Adrenal gland (tissue), 5 donors: ENCODE measurements around the gene ATM.

Source experiments
- POLR2A ChIP-seq, 2 donors: fragments of 450-650 bp; IDR thresholded peaks; one replicate each; pipeline ENCODE4 v1.6.1; 2017; ENCODE audit warnings: antibody characterized with exemption in 2 of 2, mild to moderate bottlenecking in 2 of 2, moderate library complexity in 1 of 2
- TF ChIP-seq, protein P1 (sequence below), 6 experiments: fragments of 450-650 bp in 4 of 6; fragments of 200-600 bp in 2 of 6; sonication (generic) in 1 of 6; IDR thresholded peaks; 1 replicate in 5 of 6; 2 replicates in 1 of 6; pipeline versions ENCODE4 v1.5.1 to v1.8.0; 2016 to 2021; ENCODE audit warnings: antibody characterized with exemption in 6 of 6, mild to moderate bottlenecking in 2 of 6, moderate library complexity in 1 of 6
- donor health status: DM: no; HTN: no; CAD: no.

DNA sequence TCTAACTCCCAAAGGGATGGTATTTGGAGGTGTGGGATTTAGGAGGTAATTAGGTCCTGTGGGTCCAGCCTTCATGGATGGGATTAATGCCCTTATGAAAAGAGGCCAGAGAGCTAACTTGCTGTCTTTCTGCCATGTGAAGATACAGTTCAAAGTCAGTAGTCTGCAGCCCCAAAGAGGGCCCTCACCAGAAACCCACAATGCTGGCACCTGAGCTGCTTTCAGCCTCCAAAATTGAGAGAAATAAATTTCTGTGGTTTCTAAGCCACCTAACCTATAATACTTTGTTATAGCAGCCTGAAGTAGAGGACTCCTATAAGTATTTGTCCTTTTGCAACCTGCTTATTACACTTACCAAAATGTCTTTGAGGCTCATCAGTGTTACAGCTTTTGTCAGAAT, 16.2 kb downstream of the ATM start:
- TF ChIP-seq, protein P1, sequence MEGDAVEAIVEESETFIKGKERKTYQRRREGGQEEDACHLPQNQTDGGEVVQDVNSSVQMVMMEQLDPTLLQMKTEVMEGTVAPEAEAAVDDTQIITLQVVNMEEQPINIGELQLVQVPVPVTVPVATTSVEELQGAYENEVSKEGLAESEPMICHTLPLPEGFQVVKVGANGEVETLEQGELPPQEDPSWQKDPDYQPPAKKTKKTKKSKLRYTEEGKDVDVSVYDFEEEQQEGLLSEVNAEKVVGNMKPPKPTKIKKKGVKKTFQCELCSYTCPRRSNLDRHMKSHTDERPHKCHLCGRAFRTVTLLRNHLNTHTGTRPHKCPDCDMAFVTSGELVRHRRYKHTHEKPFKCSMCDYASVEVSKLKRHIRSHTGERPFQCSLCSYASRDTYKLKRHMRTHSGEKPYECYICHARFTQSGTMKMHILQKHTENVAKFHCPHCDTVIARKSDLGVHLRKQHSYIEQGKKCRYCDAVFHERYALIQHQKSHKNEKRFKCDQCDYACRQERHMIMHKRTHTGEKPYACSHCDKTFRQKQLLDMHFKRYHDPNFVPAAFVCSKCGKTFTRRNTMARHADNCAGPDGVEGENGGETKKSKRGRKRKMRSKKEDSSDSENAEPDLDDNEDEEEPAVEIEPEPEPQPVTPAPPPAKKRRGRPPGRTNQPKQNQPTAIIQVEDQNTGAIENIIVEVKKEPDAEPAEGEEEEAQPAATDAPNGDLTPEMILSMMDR (IDR thresholded peaks at IDR 0.05) = no peak
- no peak for TF ChIP-seq POLR2A (IDR thresholded peaks at IDR 0.05)
